HepG2 (cell line): ENCODE measurements around the gene MXRA8. TPM values are rescaled to one million over a fixed set of nuclear protein-coding genes. Genes with fewer than 3 reads are reported as not detected.

Experiments
- ATF1 ChIP-seq: IDR thresholded peaks from 2 replicates; pipeline ENCODE4 v1.6.1; 2016; ENCODE audit warnings: mild to moderate bottlenecking, control low read depth
- CBX5 ChIP-seq: sonication (generic); formaldehyde crosslinking; IDR thresholded peaks from 2 replicates; pipeline ENCODE4 v1.4.0; 2020; ENCODE audit warnings: missing genetic modification reagents, borderline replicate concordance
- GABPA ChIP-seq, 2 experiments: IDR thresholded peaks; 2 replicates each; pipeline ENCODE4 v1.6.1; 2011 to 2016; ENCODE audit warnings: low read depth in 2 of 2, low read length in 1 of 2, missing biosample characterization in 1 of 2, missing genetic modification characterization in 1 of 2
- JARID2 ChIP-seq: sonication (generic); formaldehyde crosslinking; IDR thresholded peaks from 2 replicates; pipeline ENCODE4 v1.8.1; 2023; ENCODE audit warnings: missing genetic modification reagents, inconsistent platforms; ENCODE audit not compliant: insufficient replicate concordance
- KLF16 ChIP-seq, 2 experiments: sonication (generic) in 1 of 2; formaldehyde crosslinking in 1 of 2; IDR thresholded peaks; 2 replicates each; pipeline versions ENCODE4 v1.6.1 to v1.8.0; 2016 to 2023; ENCODE audit warnings: missing genetic modification reagents in 2 of 2, missing compliant biosample characterization in 1 of 2
- KMT2A ChIP-seq: sonication (generic); formaldehyde crosslinking; IDR thresholded peaks from 2 replicates; pipeline ENCODE4 v1.4.0; 2020; ENCODE audit warnings: missing genetic modification reagents
- NKX3-1 ChIP-seq: sonication (generic); formaldehyde crosslinking; IDR thresholded peaks from 2 replicates; pipeline ENCODE4 v1.5.0; 2020; ENCODE audit warnings: missing genetic modification reagents
- NPAS2 ChIP-seq: sonication (generic); formaldehyde crosslinking; IDR thresholded peaks from 2 replicates; pipeline ENCODE4 v1.8.0; 2022; ENCODE audit warnings: mild to moderate bottlenecking, missing genetic modification reagents, borderline replicate concordance
- NR2F1 ChIP-seq, 2 experiments: fragments of 450-650 bp in 1 of 2; formaldehyde crosslinking in 1 of 2; IDR thresholded peaks; 2 replicates each; pipeline versions ENCODE4 v1.5.0 to v1.6.1; 2016 to 2020; ENCODE audit warnings: mild to moderate bottlenecking in 1 of 2, missing compliant biosample characterization in 1 of 2, missing genetic modification reagents in 1 of 2, moderate library complexity in 1 of 2
- RBFOX2 ChIP-seq: fragments of 200-400 bp; formaldehyde crosslinking; IDR thresholded peaks from 2 replicates; pipeline ENCODE4 v1.6.1; 2017; ENCODE audit warnings: low read depth, mild to moderate bottlenecking, low read length
- REL ChIP-seq: sonication (generic); formaldehyde crosslinking; conservative IDR thresholded peaks from 2 replicates; pipeline ENCODE4 v1.8.0; 2022; ENCODE audit warnings: mild to moderate bottlenecking, missing genetic modification reagents, moderate library complexity
- RFXANK ChIP-seq: IDR thresholded peaks from 2 replicates; pipeline ENCODE4 v1.6.1; 2016
- SCMH1 ChIP-seq: sonication (generic); formaldehyde crosslinking; IDR thresholded peaks from 2 replicates; pipeline ENCODE4 v1.9.0; 2021; ENCODE audit warnings: missing genetic modification reagents, mild to moderate bottlenecking, borderline replicate concordance
- SRSF9 ChIP-seq: fragments of 200-400 bp; formaldehyde crosslinking; IDR thresholded peaks from 2 replicates; pipeline ENCODE4 v1.6.1; 2018; ENCODE audit warnings: borderline replicate concordance, mild to moderate bottlenecking, low read depth, low read length; ENCODE audit not compliant: insufficient read depth, poor library complexity, severe bottlenecking
- U2AF1 ChIP-seq: fragments of 200-400 bp; formaldehyde crosslinking; optimal IDR thresholded peaks from 2 replicates; pipeline ENCODE3; 2017; ENCODE audit warnings: mild to moderate bottlenecking, low read depth, low read length
- XBP1 ChIP-seq: sonication (generic); formaldehyde crosslinking; IDR thresholded peaks from 2 replicates; pipeline ENCODE4 v1.5.0; 2020; ENCODE audit warnings: missing genetic modification reagents
- YEATS2 ChIP-seq: sonication (generic); formaldehyde crosslinking; IDR thresholded peaks from 2 replicates; pipeline ENCODE4 v1.4.0; 2020; ENCODE audit warnings: missing genetic modification reagents, borderline replicate concordance
- ZNF430 ChIP-seq: sonication (generic); formaldehyde crosslinking; IDR thresholded peaks from 2 replicates; pipeline ENCODE4 v1.9.0; 2021; ENCODE audit warnings: mild to moderate bottlenecking, missing genetic modification reagents
- ZNF570 ChIP-seq: sonication (generic); formaldehyde crosslinking; IDR thresholded peaks from 2 replicates; pipeline ENCODE4 v1.4.0; 2020; ENCODE audit warnings: mild to moderate bottlenecking, missing genetic modification reagents, borderline replicate concordance
- ZNF615 ChIP-seq: sonication (generic); formaldehyde crosslinking; IDR thresholded peaks from 2 replicates; pipeline ENCODE4 v1.5.0; 2020; ENCODE audit warnings: mild to moderate bottlenecking, missing genetic modification reagents, borderline replicate concordance
- ZNF737 ChIP-seq: sonication (generic); formaldehyde crosslinking; IDR thresholded peaks from 2 replicates; pipeline ENCODE4 v1.5.0; 2020; ENCODE audit warnings: missing genetic modification reagents, mild to moderate bottlenecking, borderline replicate concordance
- polyA plus RNA-seq, 8 experiments: library from polyadenylated mRNA; depleted of rRNA in 3 of 8; stranded (reverse) in 7 of 8; unstranded in 1 of 8; fragments of >200 nt; fragmentation: Illumina TruSeq in 4 of 8; extraction: Trizol in 4 of 8; gene quantifications; 2 replicates each; pipeline versions ENCODE4 v1.2.1 to v1.2.3, GENCODE V29; 2011 to 2016; ENCODE audit warnings: low read depth in 4 of 8, missing spikeins in 1 of 8, mixed read lengths in 1 of 8; ENCODE audit not compliant: insufficient read depth in 1 of 8
- total RNA-seq, 5 experiments: library from RNA; depleted of rRNA; stranded (reverse); fragments of >200 nt; fragmentation: Illumina TruSeq; extraction: Trizol; gene quantifications; 2 replicates each; pipeline ENCODE4 v1.2.3, GENCODE V29; 2016; ENCODE audit warnings: low read depth in 1 of 5
- TF ChIP-seq, protein P1 (sequence below), 2 experiments: sonication (generic) in 1 of 2; formaldehyde crosslinking in 1 of 2; IDR thresholded peaks; 2 replicates each; pipeline versions ENCODE4 v1.5.1 to v1.6.1; 2011 to 2020; ENCODE audit warnings: borderline replicate concordance in 1 of 2, low read depth in 1 of 2, low read length in 1 of 2, mild to moderate bottlenecking in 1 of 2, missing genetic modification reagents in 1 of 2, moderate library complexity in 1 of 2
- TF ChIP-seq, protein P2 (sequence below): sonication (generic); formaldehyde crosslinking; conservative IDR thresholded peaks from 2 replicates; pipeline ENCODE4 v1.4.0; 2020; ENCODE audit warnings: missing genetic modification reagents
- TF ChIP-seq, protein P3 (sequence below): sonication (generic); formaldehyde crosslinking; IDR thresholded peaks from 2 replicates; pipeline ENCODE4 v1.4.0; 2020; ENCODE audit warnings: missing genetic modification reagents

The MXRA8 gene
- total and polyA plus RNA-seq, 2 of the 13 experiments (the other 11 are each of a cell fraction or from before 2014, with no cell fraction given): 19.8 to 44.8 TPM

DNA sequence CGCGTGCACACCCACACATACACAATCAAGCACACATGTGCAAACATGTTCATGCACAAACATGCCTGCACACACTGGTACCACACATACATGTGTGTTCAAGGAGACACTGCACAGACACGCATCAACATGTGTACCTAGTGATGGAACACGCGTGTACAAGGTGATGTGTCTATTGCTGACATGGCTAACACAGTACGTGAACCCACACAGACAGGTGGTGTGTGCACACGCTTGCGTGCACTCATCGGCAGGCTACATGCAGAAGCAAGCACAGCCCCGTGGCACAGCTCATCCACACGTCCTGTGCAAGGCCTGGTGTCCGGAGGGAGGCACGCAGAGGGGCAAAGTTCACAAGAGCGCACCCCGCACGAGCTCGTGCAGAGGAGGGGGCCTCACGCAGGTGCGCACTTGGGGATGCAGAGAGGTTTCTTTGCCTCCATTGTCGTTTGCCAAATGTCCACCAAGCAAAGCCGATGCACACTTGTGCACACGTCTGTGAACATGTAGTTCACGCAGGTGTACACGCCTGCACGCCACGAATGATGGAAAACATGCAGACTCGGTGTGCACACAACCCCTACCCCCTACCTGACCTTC is 51.6 kb downstream of the MXRA8 start (continued):
- TF ChIP-seq U2AF1: peak; percentile 49
- no peak for TF ChIP-seq YEATS2 (CRISPR knock-in tag)
- no peak for TF ChIP-seq ATF1 (CRISPR knock-in tag)
- TF ChIP-seq SRSF9: no peak
- no peak for TF ChIP-seq ZNF570 (CRISPR knock-in tag)
- TF ChIP-seq SCMH1 (CRISPR knock-in tag): no peak
- TF ChIP-seq RBFOX2: no peak
- TF ChIP-seq ZNF430 (CRISPR knock-in tag): no peak
- TF ChIP-seq ZNF615 (CRISPR knock-in tag): no peak
- peak in 1 of 2 experiments; percentile 66; a peak in 1 of 4 replicates for TF ChIP-seq KLF16 (CRISPR knock-in tag; IDR thresholded peaks at IDR 0.05)
- peak; percentile 40; the same call in 1 of the 2 replicates for TF ChIP-seq CBX5 (CRISPR knock-in tag)
- no peak for TF ChIP-seq NKX3-1
- TF ChIP-seq, protein P1, sequence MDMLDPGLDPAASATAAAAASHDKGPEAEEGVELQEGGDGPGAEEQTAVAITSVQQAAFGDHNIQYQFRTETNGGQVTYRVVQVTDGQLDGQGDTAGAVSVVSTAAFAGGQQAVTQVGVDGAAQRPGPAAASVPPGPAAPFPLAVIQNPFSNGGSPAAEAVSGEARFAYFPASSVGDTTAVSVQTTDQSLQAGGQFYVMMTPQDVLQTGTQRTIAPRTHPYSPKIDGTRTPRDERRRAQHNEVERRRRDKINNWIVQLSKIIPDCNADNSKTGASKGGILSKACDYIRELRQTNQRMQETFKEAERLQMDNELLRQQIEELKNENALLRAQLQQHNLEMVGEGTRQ (IDR thresholded peaks at IDR 0.05; ENCODE audit: low read depth, low read length): no peak
- TF ChIP-seq, protein P1 (CRISPR knock-in tag; IDR thresholded peaks at IDR 0.05; ENCODE audit: borderline replicate concordance): no peak
- 0 out of 4 replicates have a peak, but pooled peaks of 1 of the 2 experiments have one; percentile 25 for TF ChIP-seq NR2F1 (CRISPR knock-in tag; IDR thresholded peaks at IDR 0.05)
- no peak for TF ChIP-seq ZNF737 (CRISPR knock-in tag)
- TF ChIP-seq REL (CRISPR knock-in tag): no peak
- TF ChIP-seq NPAS2: no peak
- no peak for TF ChIP-seq GABPA (IDR thresholded peaks at IDR 0.05; ENCODE audit: low read depth, low read length)
- no peak for TF ChIP-seq GABPA (CRISPR knock-in tag; IDR thresholded peaks at IDR 0.05; ENCODE audit: low read depth)
- no peak for TF ChIP-seq JARID2
- TF ChIP-seq XBP1: no peak
- TF ChIP-seq, protein P2, sequence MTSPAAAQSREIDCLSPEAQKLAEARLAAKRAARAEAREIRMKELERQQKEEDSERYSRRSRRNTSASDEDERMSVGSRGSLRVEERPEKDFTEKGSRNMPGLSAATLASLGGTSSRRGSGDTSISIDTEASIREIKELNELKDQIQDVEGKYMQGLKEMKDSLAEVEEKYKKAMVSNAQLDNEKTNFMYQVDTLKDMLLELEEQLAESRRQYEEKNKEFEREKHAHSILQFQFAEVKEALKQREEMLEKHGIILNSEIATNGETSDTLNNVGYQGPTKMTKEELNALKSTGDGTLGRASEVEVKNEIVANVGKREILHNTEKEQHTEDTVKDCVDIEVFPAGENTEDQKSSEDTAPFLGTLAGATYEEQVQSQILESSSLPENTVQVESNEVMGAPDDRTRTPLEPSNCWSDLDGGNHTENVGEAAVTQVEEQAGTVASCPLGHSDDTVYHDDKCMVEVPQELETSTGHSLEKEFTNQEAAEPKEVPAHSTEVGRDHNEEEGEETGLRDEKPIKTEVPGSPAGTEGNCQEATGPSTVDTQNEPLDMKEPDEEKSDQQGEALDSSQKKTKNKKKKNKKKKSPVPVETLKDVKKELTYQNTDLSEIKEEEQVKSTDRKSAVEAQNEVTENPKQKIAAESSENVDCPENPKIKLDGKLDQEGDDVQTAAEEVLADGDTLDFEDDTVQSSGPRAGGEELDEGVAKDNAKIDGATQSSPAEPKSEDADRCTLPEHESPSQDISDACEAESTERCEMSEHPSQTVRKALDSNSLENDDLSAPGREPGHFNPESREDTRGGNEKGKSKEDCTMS (CRISPR knock-in tag): no peak
- TF ChIP-seq RFXANK (CRISPR knock-in tag): no peak
- peak; percentile 48; the same call in 1 of the 2 replicates for TF ChIP-seq KMT2A (CRISPR knock-in tag)
- TF ChIP-seq, protein P3, sequence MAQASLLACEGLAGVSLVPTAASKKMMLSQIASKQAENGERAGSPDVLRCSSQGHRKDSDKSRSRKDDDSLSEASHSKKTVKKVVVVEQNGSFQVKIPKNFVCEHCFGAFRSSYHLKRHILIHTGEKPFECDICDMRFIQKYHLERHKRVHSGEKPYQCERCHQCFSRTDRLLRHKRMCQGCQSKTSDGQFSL (CRISPR knock-in tag): no peak
